ENCODE measurements around the gene ZNF665. TPM values are rescaled to one million over a fixed set of nuclear protein-coding genes. Genes with fewer than 3 reads are reported as not detected.
A peak's percentile ranks its signal among the peaks of the same experiment; 100 is the strongest.

ZNF665 gene
- polyA plus RNA-seq, 2 of the 4 experiments (the other 2 are of a cell fraction) = not detected

DNA sequence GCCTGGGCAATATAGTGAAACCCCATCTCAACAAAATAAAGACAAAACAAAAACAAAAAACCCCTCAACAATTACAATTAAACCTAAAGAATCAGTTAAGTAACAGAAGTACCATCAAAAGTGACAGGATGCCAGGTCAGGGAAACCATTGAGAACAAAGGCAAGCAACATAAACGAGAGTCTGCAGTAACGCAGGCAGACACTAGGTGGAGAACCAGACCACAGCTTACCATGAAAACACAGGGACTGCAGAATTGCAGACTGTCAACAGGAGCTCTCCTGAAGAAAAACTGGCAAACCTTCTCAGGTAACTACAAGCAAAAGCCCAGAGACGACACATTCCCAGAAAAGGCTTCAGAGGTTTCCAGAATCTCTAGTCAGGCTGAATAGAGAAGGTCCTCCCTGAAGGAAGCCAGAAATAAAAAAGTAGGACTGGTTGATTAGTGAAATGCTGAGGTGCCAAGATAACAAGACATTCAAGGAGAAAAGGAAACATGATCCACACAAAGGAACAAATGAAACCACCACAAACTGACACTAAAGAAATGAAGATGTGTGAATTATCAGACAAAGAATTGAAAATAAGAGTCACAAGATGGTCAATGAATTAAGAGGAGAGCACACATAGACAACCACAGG, 2.2 kb upstream of the ZNF665 start:
- Histone ChIP-seq H3K9me3 (peaks cover 66% of the 10 kb centered on the region), H3K4me2 (no peak overlapping the region), H3K4me1 (no peaks in the 10 kb centered on the region), H3K4me3 (no peak overlapping the region), H3K27ac (no peak overlapping the region)
- TF ChIP-seq RAD21 (conservative IDR thresholded peaks at IDR 0.05 in 1 of 2, IDR thresholded peaks at IDR 0.05 in 1 of 2) (peak; percentile 38 to 80; a peak in 3 of 5 replicates), POLR2A (IDR thresholded peaks at IDR 0.05; ENCODE audit: low read length) (no peak), KDM1A (IDR thresholded peaks at IDR 0.05; ENCODE audit: low read depth) (no peak), CTCF (IDR thresholded peaks at IDR 0.05) (peak; percentile 18; the same call in 1 of the 3 replicates), FOSB (CRISPR knock-in tag; IDR thresholded peaks at IDR 0.05) (no peak), MYC (IDR thresholded peaks at IDR 0.05; ENCODE audit: borderline replicate concordance, low read length) (no peak), HOXB5 (CRISPR knock-in tag; IDR thresholded peaks at IDR 0.05) (no peak), JUNB (IDR thresholded peaks at IDR 0.05) (no peak), ESRRA (IDR thresholded peaks at IDR 0.05; ENCODE audit: borderline replicate concordance, low read length) (no peak), FOSL2 (IDR thresholded peaks at IDR 0.05) (no peak), FOSL2 (CRISPR knock-in tag; IDR thresholded peaks at IDR 0.05) (no peak), CHD2 (IDR thresholded peaks at IDR 0.05; ENCODE audit: low read length, partially characterized antibody) (no peak), CHD4 (IDR thresholded peaks at IDR 0.05; ENCODE audit: borderline replicate concordance) (no peak)
- TF ChIP-seq, protein P1, sequence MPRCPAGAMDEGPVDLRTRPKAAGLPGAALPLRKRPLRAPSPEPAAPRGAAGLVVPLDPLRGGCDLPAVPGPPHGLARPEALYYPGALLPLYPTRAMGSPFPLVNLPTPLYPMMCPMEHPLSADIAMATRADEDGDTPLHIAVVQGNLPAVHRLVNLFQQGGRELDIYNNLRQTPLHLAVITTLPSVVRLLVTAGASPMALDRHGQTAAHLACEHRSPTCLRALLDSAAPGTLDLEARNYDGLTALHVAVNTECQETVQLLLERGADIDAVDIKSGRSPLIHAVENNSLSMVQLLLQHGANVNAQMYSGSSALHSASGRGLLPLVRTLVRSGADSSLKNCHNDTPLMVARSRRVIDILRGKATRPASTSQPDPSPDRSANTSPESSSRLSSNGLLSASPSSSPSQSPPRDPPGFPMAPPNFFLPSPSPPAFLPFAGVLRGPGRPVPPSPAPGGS (IDR thresholded peaks at IDR 0.05) = no peak
- 3% methylated on average over 3 of the region's 3 CpGs for WGBS (ENCODE audit: missing lambda C conversion rate)
- peak in 1 of 2 experiments; percentile 65; a peak in 3 of 6 replicates for ATAC-seq
- CTCF ChIA-PET = interaction anchor here (1.0 to 1.1 kb wide), 2 partner anchors 1033 to 1418 kb away, joined by 3 read pairs; no protein-coding TSS in a partner anchor
- FAIRE-seq = peak; percentile 59
- POLR2A ChIA-PET = no interaction called here
- peak; percentile 25 to 67 for DNase-seq (ENCODE audit: low read depth in 1 of 2, low spot score in 1 of 2)

- DNase-seq (ENCODE audit: low read depth in 1 of 2, low spot score in 1 of 2) (no peak), ATAC-seq (no peak), FAIRE-seq (no peak)
- no peak overlapping the region for H3K4me3 ChIP-seq
- TF ChIP-seq MYC (IDR thresholded peaks at IDR 0.05; ENCODE audit: borderline replicate concordance, low read length) = no peak
- no peak for TF ChIP-seq POLR2AphosphoS2 (conservative IDR thresholded peaks at IDR 0.05; ENCODE audit: low read length)
- TF ChIP-seq PHF8 (IDR thresholded peaks at IDR 0.05; ENCODE audit: borderline replicate concordance, low read depth) = no peak
- no peak for TF ChIP-seq ZFP36 (IDR thresholded peaks at IDR 0.05; ENCODE audit: borderline replicate concordance, partially characterized antibody)
- TF ChIP-seq EHMT2 (IDR thresholded peaks at IDR 0.05; ENCODE audit: low read depth) = no peak
- TF ChIP-seq ZNF302 (CRISPR knock-in tag; IDR thresholded peaks at IDR 0.05) = no peak
- no peak for TF ChIP-seq FOSL2 (IDR thresholded peaks at IDR 0.05)
- TF ChIP-seq FOSL2 (CRISPR knock-in tag; IDR thresholded peaks at IDR 0.05) = no peak
- TF ChIP-seq TP53 (CRISPR knock-in tag; IDR thresholded peaks at IDR 0.05) = no peak
- WGBS (ENCODE audit: missing lambda C conversion rate) = 45% methylated on average over 12 of the region's 12 CpGs
- POLR2A ChIA-PET = no interaction called here
- peaks cover 64% of the 10 kb centered on the region for H3K9me3 ChIP-seq
- no peak overlapping the region for H3K27ac ChIP-seq
- no peak overlapping the region for H3K4me2 ChIP-seq
- CTCF ChIA-PET = no interaction called here
- H3K4me1 ChIP-seq = no peaks in the 10 kb centered on the region
Observed at GRCh38 chr19:53193535-53194222, 521 bp upstream of the ZNF665 start.

- no peak overlapping the region for H3K4me2 ChIP-seq
- no peaks in the 10 kb centered on the region for H3K4me1 ChIP-seq
- peaks cover 42% of the 10 kb centered on the region for H3K9me3 ChIP-seq
- POLR2A ChIA-PET = no interaction called here
- ATAC-seq = no peak
- no peak overlapping the region for H3K27ac ChIP-seq
- FAIRE-seq = no peak
- DNase-seq (ENCODE audit: low read depth in 1 of 2, low spot score in 1 of 2) = no peak
- CTCF ChIA-PET = no interaction called here
- 10% methylated on average over 3 of the region's 3 CpGs for WGBS (ENCODE audit: missing lambda C conversion rate)
- no peak overlapping the region for H3K4me3 ChIP-seq
- TF ChIP-seq MAFK (IDR thresholded peaks at IDR 0.05; ENCODE audit: partially characterized antibody) (no peak), PBX3 (IDR thresholded peaks at IDR 0.05) (no peak), CBX8 (IDR thresholded peaks at IDR 0.05) (no peak), E2F6 (IDR thresholded peaks at IDR 0.05; ENCODE audit: borderline replicate concordance, low read depth) (no peak), RAD21 (conservative IDR thresholded peaks at IDR 0.05 in 1 of 2, IDR thresholded peaks at IDR 0.05 in 1 of 2) (no peak), CHD4 (IDR thresholded peaks at IDR 0.05; ENCODE audit: borderline replicate concordance) (no peak), KDM5A (IDR thresholded peaks at IDR 0.05) (no peak)
- TF ChIP-seq, protein P2, sequence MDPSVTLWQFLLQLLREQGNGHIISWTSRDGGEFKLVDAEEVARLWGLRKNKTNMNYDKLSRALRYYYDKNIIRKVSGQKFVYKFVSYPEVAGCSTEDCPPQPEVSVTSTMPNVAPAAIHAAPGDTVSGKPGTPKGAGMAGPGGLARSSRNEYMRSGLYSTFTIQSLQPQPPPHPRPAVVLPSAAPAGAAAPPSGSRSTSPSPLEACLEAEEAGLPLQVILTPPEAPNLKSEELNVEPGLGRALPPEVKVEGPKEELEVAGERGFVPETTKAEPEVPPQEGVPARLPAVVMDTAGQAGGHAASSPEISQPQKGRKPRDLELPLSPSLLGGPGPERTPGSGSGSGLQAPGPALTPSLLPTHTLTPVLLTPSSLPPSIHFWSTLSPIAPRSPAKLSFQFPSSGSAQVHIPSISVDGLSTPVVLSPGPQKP (IDR thresholded peaks at IDR 0.05; ENCODE audit: low read depth, low read length) = no peak
- TF ChIP-seq, protein P1 (IDR thresholded peaks at IDR 0.05) = no peak
Observed at GRCh38 chr19:53190253-53190652, 2.9 kb downstream of the ZNF665 start.

Measured in A549 (cell line).